ENCODE results near the gene CLSTN2.
"Not testable (repeated sequence)": the region's sequence is repeated elsewhere in the genome, so short reads cannot be mapped to it uniquely, and the experiment has no call there.

Gene CLSTN2

DNA sequence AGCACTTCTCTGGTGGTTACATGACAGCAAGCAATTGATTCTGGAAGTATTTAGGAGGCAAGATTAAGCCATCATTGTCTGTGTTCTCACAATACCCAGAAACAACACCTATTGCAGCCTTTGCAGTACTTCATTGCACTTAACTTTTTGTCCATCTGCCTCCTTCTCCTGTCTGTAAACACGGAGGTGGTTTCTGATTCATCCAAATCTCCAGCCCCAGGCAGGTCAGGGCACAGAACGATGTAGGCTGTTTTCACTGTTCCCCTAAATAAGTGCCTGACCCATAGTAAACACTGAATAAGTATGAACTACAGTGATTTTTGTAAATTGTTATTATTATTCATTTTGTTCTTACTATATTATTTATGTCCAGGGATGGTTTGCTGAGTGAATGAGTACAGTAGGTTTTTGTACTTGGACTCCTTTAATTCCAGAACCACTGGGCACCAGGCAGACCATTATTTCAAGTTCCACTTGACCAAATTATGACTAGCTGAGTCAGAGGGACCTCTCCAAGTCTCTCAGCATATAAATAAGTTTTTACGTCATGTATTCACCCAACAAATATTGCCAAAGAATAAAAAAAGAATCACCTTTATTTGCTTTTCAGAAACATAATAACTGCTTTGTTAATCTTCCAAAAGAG lies 459.6 kb downstream of the CLSTN2 start:
- no peak for DNase-seq

DNA sequence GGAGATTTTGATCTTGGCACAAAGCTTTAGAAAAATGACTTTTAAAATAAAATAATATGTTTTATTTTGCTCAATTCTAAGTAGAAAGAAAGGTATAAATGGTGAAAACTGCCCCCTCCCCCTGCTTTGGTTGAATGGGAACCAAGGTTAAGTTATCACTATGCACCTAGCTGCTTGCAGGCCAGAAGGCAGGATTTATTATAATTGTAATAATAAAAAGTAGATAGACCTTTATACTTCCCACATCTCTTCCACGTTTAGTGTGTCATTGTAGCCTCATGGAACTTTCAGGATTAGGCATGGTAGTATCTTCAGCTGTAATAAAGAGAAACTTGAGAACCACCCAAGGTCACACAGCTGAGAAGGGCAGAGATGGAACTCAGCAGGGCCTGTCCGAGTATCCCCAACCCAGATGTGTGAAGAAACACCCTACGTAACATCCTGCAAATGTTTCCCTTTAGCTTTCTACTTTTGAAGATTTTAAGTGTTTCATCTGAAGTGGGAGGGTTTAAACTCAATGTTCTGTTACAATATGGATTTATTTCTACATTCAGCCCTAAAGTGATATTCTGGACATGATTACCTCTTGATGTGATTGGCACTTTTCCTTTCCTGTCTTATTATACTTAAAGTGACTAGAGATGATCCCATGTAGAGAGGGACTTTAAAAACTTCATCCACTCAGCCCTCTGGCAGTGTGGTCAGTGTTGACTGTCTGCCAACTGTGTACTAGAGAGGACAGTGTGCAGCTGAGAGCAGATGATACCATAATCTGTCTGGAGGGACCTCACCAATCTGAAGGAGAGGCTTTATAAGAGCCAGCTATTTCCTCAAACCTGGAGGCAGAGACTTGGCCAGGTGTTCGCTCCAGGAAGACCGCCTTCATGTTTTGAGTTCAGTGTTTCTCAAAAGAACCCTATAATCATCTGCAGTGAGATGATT lies 460.4 kb downstream of the CLSTN2 start:
- no peak for DNase-seq

DNA sequence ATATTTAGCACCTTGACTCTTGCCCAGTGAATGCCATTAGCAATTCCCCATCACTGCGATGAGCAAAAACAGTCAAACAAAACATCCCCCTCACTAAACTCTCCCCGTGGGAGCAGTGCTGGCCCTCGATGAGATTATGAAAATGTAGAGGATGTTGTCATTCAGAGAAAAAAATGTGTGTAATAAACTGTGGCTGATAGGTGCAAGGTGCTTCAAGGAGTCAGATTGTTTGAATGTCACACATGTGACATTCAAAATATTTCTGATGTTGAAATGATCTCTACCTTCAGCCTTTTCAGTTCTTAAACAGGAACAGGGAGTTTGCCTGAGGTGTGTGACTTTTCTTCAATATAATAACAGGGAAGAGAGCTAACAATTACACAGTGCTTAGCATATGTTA lies 461.1 kb downstream of the CLSTN2 start:
- DNase-seq: no peak

DNA sequence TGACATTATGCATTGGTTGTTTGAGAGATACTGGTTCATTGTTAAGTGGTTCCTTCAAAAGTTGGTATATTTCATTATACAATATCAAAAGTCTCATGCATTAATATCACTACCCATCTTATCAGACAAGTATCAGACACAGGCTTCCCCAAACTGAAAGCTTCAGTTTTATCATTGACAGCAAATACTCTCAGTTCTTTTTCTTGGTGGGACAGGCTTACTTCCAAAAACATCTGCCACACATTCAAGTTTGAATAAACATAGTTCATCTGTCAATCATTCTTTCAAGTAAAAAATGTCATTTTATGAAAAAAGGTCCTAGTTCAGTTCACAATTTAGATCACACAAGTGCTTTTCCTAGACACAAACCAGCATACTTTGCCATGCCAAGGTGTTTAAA lies 462.9 kb downstream of the CLSTN2 start:
- no peak for DNase-seq

DNA sequence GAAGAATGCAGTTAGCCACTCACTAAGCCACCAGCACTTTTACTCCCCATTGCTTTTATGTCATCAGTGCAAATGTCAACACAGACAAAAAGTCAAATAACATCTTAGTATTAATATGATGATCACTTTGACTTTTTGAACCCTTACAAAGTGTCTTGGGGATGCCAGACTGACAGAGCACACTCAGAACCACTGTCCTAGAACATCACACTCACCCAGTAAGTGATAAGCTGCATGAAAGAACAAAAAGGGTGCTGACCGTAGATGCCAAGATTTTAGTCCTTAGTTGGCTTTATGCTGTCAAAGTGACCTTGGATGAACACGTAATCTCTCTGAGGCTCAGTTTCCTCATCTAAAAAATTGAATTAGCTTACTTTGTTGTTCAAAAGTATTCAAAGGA lies 463.4 kb downstream of the CLSTN2 start:
- DNase-seq: no peak

GRCh38 chr3:140399871-140400270 lies 464.9 kb downstream of the CLSTN2 start:
- DNase-seq: no peak

DNA sequence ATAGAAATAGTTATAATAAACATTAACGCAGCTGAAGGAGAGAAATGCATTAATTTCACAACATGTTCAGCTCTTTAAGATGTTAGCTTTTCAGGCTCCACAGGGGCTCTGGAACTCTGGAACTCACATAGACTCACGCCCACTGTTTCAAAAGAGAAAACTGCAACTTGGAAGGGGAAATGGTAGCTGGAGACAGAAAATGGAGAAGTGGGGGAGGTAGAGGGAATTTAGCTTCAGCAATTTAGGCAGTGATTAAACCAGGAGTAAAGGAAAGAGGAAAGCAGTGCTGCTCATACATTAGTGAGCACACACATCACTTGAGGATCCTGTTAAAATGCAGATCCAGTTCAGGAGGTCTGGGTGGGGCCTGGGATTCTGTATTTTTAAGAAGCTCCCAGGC lies 468.1 kb downstream of the CLSTN2 start:
- no peak for DNase-seq

DNA sequence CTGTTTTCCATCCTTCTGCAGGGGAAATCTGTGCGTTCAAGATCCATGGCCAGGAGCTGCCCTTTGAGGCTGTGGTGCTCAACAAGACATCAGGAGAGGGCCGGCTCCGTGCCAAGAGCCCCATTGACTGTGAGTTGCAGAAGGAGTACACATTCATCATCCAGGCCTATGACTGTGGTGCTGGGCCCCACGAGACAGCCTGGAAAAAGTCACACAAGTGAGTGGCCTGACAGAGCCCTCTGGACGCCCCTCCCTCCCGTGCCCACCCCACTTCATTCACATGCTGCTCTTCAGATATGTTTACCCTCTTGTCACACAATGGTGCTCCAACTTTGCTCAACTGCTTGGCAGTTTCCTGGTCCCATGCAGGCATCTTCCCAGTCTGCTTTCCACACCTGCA lies 468.6 kb downstream of the CLSTN2 start:
- DNase-seq: no peak

DNA sequence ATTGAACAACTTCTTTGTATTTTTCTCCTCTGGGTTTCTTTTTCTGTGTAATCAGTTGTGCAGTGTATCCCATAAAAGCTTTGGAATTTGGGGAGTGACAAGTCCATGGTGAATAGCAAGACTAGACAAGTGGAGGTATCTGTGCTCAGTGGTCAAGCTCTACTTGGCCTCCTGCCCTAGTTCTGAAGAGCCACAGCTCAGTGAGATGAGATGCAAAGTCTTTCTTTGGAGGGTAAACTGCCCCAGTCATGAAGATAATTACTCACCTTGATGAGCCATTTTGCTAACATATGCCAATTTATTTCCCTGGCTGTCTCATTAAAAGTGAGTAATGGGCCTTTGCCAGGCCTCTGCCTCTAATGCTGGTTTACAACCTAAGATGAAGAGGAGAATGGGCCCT lies 471.7 kb downstream of the CLSTN2 start:
- DNase-seq: no peak

GRCh38 chr3:140408252-140408651 lies 473.3 kb downstream of the CLSTN2 start:
- DNase-seq: no peak

- no peak for DNase-seq
Observed at GRCh38 chr3:140416666-140417065, 481.7 kb downstream of the CLSTN2 start.

GRCh38 chr3:140420621-140421357 lies 485.8 kb downstream of the CLSTN2 start:
- DNase-seq: no peak

GRCh38 chr3:140421884-140422283 lies 486.9 kb downstream of the CLSTN2 start:
- no peak for DNase-seq

DNA sequence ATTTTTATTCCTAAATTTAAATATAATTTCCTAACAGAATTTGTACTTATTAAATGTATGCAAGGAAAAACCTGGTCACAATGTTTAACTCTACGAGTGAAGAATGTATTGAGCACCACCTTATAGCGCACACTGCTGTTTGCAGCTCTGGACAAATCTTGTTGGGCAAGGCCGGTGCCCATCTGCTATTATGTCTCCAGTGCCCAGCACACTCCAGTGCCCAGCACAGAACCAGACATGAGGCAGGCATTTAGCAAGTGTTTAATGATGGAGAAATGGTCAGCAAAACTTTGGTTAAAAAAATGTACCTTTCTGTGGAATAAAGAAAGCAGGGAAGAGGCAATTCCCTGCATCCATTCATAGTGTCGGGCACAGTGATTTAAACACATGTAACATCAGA lies 488.2 kb downstream of the CLSTN2 start:
- no peak for DNase-seq

- not testable (repeated sequence) for DNase-seq
Observed at GRCh38 chr3:140423574-140423973, 488.6 kb downstream of the CLSTN2 start.

DNA sequence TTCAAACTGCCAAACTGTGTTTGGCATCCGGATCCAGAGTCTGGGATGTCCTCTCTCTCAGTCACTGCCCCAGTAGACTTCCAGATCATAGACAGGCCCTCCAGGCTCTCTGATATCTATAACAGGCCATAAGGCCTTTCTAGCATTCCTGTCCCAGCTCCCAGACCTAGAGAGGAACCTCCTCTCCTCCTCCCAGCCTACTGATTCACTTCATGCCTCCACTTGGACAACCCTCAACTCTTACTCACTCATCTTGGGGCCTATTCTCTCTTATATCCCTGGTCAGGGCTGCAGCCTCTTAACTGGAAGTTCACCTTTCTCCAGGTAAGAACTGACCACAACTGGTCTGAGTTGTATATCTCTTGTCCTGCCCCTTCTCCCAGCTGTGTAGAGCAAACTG lies 489.2 kb downstream of the CLSTN2 start:
- no peak for DNase-seq

GRCh38 chr3:140424726-140425125 lies 489.7 kb downstream of the CLSTN2 start:
- no peak for DNase-seq

GRCh38 chr3:140427786-140428185 lies 492.8 kb downstream of the CLSTN2 start:
- DNase-seq: no peak

GRCh38 chr3:140428380-140428779 lies 493.4 kb downstream of the CLSTN2 start:
- no peak for DNase-seq

- DNase-seq: no peak
Observed at GRCh38 chr3:140429791-140430190, 494.8 kb downstream of the CLSTN2 start.

DNA sequence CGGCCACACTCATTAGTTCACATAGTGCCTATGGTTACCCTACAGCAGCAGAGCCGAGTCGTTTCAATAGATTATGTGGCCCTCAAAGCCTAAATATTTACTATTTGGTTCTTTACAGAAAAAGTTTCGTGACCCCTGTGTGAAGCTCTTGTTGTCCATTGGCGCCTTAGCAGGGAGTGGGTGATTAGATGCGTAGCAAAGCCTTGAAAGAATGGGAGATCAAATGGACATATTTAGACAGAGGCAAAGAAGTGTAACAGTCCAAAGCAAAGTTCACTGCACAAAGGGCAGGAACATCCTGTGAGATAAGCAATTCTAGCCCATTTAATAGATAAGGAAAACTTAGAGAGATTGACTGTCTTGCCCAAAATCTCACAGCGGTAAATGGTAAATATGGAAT lies 495.5 kb downstream of the CLSTN2 start:
- no peak for DNase-seq

DNA sequence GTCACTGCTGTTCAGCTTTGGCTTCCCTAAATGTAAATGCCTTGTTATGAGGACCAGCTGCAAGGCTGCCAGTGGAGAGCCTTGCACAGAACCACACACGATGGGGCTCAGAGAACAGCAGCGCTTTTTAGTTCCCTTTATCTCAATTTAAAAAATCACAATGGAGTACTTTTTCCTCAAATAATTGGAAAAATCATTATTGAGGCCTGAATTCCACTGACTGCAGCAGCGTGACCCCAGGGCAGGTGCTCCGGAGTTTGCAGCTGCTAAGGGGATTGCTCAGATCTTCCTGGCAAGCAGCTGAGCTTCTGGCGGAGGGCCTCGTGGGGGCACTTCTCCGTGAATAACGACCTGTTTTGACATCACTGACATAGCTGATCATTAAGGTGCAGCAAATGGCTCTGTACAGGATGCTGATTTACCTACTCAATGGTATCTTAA lies 497.3 kb downstream of the CLSTN2 start:
- no peak for DNase-seq

- no peak for DNase-seq
Observed at GRCh38 chr3:140433431-140433830, 498.4 kb downstream of the CLSTN2 start.
